ENCODE results near the gene MRFAP1L1. TPM values are rescaled to one million over a fixed set of nuclear protein-coding genes. Genes with fewer than 3 reads are reported as not detected.

MRFAP1L1 gene
- polyA plus RNA-seq, 1 donor from 2014 or later = 438 TPM

DNA sequence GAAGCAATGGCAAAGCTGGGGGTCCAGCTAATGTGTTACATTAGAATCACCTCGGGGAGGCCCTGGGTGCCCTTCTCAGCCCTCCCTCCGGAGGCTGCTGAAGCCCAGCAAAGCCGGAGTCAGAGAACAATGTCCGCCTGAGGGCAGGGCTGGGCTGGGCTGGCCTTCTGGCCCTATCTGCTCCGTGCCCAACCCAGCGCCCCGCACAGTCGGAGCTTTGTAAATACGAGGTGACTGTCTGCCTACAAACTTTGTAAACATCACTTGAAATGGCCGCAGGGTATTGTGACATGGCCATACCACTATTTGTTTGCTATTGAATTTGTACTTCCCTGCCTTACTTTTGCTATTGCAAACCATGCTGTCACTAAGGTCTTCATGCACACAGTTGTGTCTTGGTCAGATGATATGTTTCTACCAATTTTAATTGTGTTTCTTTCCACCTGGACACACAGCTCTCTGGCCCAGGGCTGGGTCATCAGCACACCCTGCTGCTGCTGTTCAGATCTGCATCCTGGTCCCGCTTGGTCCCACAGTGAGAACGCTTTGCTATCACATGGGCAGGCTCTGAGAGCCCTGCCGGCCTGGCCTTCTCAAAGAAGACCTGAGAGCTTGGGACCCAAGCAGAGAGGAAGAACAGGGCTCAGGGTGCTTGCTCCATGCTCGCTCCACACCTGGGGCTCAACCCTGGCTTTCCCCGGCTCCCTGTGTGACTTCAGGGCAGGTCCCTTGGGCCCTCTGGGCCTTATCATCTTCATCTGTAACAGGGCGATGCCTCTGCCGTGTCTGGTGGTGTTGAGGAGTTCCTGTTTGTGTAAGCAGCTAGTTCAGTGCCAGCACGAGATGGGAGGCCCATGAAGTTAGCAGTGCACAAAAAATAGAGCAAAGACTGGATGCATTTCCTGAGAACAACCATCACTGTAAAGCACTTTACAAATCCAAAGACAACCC is 13.7 kb downstream of the MRFAP1L1 start:
- Histone ChIP-seq H3F3A (ENCODE audit: insufficient read depth, low read length, poor library complexity, severe bottlenecking) (no peaks in the 10 kb centered on the region), H3K27ac (ENCODE audit: low read length) (no peak overlapping the region), H4K20me1 (ENCODE audit: insufficient read depth) (no peaks in the 10 kb centered on the region), H3K27me3 (ENCODE audit: insufficient read depth, low read depth, low read length) (no peaks in the 10 kb centered on the region), H2AFZ (ENCODE audit: low read depth, low read length) (no peak overlapping the region), H3K79me2 (replicated peaks; ENCODE audit: insufficient read depth, low read length) (no peaks in the 10 kb centered on the region), H3K36me3 (ENCODE audit: insufficient read depth, low read length) (no peaks in the 10 kb centered on the region), H3K9ac (ENCODE audit: low read length) (no peak overlapping the region), H3K9me2 (ENCODE audit: insufficient read depth, low read length) (no peaks in the 10 kb centered on the region), H3K4me2 (ENCODE audit: low read length) (no peak overlapping the region), H3K4me3 (ENCODE audit: low read length) (no peak overlapping the region), H3K9me3 (ENCODE audit: low read length) (no peaks in the 10 kb centered on the region)
- TF ChIP-seq TAF1 (IDR thresholded peaks at IDR 0.05; ENCODE audit: low read depth) = no peak
- no peak for TF ChIP-seq RAD21 (conservative IDR thresholded peaks at IDR 0.05)
- TF ChIP-seq SMC3 (conservative IDR thresholded peaks at IDR 0.05; ENCODE audit: poor library complexity) = no peak
- TF ChIP-seq EP300 (conservative IDR thresholded peaks at IDR 0.05; ENCODE audit: poor library complexity, severe bottlenecking) = no peak
- TF ChIP-seq, protein P1, sequence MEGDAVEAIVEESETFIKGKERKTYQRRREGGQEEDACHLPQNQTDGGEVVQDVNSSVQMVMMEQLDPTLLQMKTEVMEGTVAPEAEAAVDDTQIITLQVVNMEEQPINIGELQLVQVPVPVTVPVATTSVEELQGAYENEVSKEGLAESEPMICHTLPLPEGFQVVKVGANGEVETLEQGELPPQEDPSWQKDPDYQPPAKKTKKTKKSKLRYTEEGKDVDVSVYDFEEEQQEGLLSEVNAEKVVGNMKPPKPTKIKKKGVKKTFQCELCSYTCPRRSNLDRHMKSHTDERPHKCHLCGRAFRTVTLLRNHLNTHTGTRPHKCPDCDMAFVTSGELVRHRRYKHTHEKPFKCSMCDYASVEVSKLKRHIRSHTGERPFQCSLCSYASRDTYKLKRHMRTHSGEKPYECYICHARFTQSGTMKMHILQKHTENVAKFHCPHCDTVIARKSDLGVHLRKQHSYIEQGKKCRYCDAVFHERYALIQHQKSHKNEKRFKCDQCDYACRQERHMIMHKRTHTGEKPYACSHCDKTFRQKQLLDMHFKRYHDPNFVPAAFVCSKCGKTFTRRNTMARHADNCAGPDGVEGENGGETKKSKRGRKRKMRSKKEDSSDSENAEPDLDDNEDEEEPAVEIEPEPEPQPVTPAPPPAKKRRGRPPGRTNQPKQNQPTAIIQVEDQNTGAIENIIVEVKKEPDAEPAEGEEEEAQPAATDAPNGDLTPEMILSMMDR (IDR thresholded peaks at IDR 0.05; ENCODE audit: poor library complexity, severe bottlenecking) = no peak
- TF ChIP-seq EZH2 (IDR thresholded peaks at IDR 0.05; ENCODE audit: borderline replicate concordance, insufficient read depth, low read length, poor library complexity, severe bottlenecking) = no peak
- no peak for TF ChIP-seq POLR2AphosphoS5 (IDR thresholded peaks at IDR 0.05)

DNA sequence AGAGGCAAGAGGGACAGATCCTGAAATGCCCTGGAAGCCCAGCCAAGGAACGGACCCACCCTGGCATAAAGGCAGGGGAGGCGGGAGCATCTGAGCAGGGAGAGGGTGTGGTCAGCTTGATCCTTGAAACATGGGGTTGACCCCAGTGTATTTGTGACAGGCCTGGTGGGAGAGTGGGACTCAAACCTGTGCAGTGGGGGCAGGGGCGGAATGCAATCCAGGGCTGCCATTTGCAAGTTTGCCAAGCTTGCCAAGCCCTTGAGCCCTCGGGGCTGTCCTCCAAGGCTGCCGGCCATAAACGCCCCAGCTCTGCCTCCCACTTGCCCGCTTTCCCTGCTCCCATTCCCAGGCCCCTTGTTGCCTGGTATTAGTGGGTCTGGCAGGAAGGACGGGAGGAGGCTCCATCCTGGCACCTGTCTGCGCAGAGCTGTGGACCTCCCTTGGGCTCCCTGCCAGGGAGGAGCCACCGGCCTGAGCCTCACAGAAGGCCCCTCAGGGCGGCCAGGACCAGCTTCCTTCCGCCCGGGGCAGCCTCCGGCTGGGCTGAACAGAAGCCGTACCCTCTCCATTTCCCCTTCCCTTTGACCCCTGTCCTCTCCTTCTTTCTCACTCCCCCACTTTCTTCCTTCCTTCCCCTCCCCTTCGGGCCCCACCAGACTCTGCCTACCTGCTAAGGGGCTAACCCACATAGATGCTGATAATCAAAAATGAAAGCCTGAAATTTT is 15.3 kb downstream of the MRFAP1L1 start:
- TF ChIP-seq POLR2AphosphoS5 (IDR thresholded peaks at IDR 0.05) (no peak), MXI1 (conservative IDR thresholded peaks at IDR 0.05; ENCODE audit: poor library complexity, severe bottlenecking) (no peak), TAF1 (IDR thresholded peaks at IDR 0.05; ENCODE audit: low read depth) (no peak), EP300 (conservative IDR thresholded peaks at IDR 0.05; ENCODE audit: poor library complexity, severe bottlenecking) (no peak)
- TF ChIP-seq, protein P1 (IDR thresholded peaks at IDR 0.05; ENCODE audit: poor library complexity, severe bottlenecking) = no peak

More for the DNA sequence above, 15.3 kb downstream of the MRFAP1L1 start:
- H3F3A ChIP-seq (ENCODE audit: insufficient read depth, low read length, poor library complexity, severe bottlenecking) = no peaks in the 10 kb centered on the region
- no peaks in the 10 kb centered on the region for H4K20me1 ChIP-seq (ENCODE audit: insufficient read depth)
- H3K27me3 ChIP-seq (ENCODE audit: insufficient read depth, low read depth, low read length) = no peaks in the 10 kb centered on the region
- H3K9me3 ChIP-seq (ENCODE audit: low read length) = no peaks in the 10 kb centered on the region
- no peaks in the 10 kb centered on the region for H3K9me2 ChIP-seq (ENCODE audit: insufficient read depth, low read length)
- no peak overlapping the region for H3K4me2 ChIP-seq (ENCODE audit: low read length)
- H2AFZ ChIP-seq (ENCODE audit: low read depth, low read length) = no peak overlapping the region
- no peaks in the 10 kb centered on the region for H3K79me2 ChIP-seq (replicated peaks; ENCODE audit: insufficient read depth, low read length)
- no peaks in the 10 kb centered on the region for H3K36me3 ChIP-seq (ENCODE audit: insufficient read depth, low read length)
- H3K4me3 ChIP-seq (ENCODE audit: low read length) = no peak overlapping the region
- H3K9ac ChIP-seq (ENCODE audit: low read length) = no peak overlapping the region
- H3K27ac ChIP-seq (ENCODE audit: low read length) = no peak overlapping the region
